Rectal smooth muscle tissue (tissue), 1 donor: ENCODE data around the gene REEP6.
A peak's percentile ranks its signal among the peaks of the same experiment; 100 is the strongest.
"Not testable (repeated sequence)": the region's sequence is repeated elsewhere in the genome, so short reads cannot be mapped to it uniquely, and the experiment has no call there.

Experiments
- H3K27ac ChIP-seq: one replicate; pipeline ENCODE4 v1.7.0; 2013; ENCODE audit warnings: low read depth, low read length, inconsistent platforms
- H3K27me3 ChIP-seq: one replicate; pipeline ENCODE4 v1.7.0; 2013; ENCODE audit warnings: low read length; ENCODE audit not compliant: control insufficient read depth, insufficient read depth
- H3K36me3 ChIP-seq: one replicate; pipeline ENCODE4 v1.7.0; 2013; ENCODE audit warnings: low read length; ENCODE audit not compliant: control insufficient read depth, insufficient read depth
- H3K4me1 ChIP-seq: one replicate; pipeline ENCODE4 v1.7.0; 2013; ENCODE audit warnings: low read length; ENCODE audit not compliant: control insufficient read depth, insufficient read depth
- H3K4me3 ChIP-seq: one replicate; pipeline ENCODE4 v1.7.0; 2013; ENCODE audit warnings: low read length
- H3K9ac ChIP-seq: one replicate; pipeline ENCODE4 v1.7.0; 2013; ENCODE audit warnings: low read length

REEP6 gene

DNA sequence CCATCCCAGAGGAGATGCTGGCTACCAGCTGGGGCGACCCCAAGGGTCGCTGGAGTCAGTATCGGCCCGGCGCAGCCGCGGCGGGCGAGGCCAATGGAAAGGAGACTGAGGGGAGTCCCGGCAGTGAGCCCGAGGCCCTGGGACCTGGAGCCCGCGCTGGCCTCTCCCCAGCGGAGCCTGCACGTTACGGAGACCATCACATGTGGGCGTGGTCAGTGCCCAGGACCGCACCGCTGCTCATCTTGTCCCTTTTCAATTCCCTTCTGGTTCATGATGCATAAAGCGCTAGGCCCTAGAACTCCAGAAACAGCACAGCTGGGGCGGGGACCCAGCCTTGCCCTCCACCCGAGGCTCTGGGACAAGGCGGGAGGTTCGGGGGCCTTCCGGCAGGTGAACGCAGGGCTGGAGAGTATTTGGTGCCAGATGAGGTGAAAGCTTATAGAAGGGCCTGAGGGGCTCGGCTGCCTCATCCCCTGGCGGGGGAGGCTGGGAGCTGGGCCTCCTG, 19.9 kb upstream of the REEP6 start:
- Histone ChIP-seq H3K27ac (no peak overlapping the region), H3K36me3 (peaks cover 3% of the 10 kb centered on the region), H3K27me3 (peaks cover 54% of the 10 kb centered on the region), H3K9ac (no peak overlapping the region), H3K4me3 (peak overlapping the region; percentile 57), H3K4me1 (peaks cover 7% of the 10 kb centered on the region)

DNA sequence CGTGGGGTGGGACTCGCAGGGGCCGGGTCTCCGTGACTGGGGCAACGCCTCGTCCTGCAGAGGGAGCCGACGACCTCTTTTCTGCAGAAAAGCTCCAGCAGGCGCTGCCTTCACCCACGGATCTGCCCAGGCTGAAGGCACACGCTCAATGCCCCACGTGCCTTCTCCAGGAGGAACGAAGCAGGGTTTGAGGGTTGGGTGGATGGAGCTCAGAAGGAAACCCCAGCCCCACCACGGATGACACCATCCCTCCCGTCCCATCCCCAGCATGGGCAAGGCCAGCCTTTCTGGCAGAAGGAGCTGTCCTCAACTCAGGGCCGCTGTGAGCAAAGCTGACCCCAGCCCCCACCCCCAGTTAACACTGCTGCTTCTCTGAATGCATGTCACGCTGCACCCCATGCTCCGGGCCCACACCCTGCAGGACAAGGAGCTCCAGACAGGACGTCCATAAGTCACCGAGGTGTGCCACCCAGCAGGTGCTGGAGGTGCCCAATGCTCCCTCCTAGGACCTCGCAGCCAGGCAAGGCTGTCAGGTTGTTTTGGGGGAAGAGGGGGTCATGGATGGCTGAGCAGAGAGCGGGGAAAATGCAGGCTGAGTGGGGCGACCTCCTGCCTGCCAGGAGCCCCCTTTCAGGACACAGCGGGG, 19.3 kb upstream of the REEP6 start:
- Histone ChIP-seq H3K27ac (no peak overlapping the region), H3K36me3 (peaks cover 3% of the 10 kb centered on the region), H3K9ac (no peak overlapping the region), H3K4me1 (peaks cover 7% of the 10 kb centered on the region), H3K4me3 (peak overlapping the region; percentile 57), H3K27me3 (peaks cover 49% of the 10 kb centered on the region)

DNA sequence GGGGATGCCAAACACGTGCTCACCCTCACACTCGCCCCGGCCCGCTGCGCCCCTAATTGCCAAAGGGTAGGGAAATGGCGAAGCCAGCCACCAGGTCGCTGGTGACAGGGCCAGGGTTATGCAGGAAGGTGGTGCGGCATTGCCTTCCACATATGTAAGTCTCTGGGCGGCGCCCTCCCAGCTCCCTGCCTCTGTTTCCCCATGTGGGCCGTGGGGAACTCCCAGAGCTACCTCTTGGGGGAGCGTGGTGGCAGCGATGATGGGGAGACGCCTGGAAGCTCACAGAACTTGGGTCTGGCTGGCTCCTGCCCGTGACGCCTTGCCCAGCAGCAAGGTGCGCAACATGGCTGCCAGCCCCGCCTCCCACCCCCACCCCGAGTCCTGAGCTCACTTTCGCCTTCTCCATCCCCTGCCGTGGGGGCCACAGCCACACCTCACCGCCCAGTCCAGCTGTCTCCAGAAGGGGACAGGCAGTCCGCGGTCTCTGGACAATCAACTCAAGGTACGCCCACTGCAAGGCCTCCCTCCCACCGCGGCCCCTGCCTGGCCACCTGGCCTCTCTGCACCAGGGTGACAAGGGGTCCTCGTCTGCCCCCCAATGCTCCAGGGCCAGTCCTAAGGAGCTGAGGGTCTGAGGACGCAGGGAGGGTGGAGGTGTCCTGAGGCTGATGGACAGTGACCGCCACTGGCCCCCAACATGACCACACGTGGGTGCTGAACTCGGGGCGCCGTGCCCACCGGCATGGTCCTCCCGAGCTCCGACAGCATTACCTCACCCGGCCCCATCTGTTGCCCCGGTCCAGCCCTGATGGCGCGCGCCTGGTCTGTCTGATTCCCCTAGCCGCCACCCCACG, 18.5 kb upstream of the REEP6 start:
- Histone ChIP-seq H3K27ac (no peak overlapping the region), H3K4me3 (no peak overlapping the region), H3K4me1 (peaks cover 7% of the 10 kb centered on the region), H3K36me3 (peaks cover 5% of the 10 kb centered on the region), H3K9ac (no peak overlapping the region), H3K27me3 (peaks cover 44% of the 10 kb centered on the region)

DNA sequence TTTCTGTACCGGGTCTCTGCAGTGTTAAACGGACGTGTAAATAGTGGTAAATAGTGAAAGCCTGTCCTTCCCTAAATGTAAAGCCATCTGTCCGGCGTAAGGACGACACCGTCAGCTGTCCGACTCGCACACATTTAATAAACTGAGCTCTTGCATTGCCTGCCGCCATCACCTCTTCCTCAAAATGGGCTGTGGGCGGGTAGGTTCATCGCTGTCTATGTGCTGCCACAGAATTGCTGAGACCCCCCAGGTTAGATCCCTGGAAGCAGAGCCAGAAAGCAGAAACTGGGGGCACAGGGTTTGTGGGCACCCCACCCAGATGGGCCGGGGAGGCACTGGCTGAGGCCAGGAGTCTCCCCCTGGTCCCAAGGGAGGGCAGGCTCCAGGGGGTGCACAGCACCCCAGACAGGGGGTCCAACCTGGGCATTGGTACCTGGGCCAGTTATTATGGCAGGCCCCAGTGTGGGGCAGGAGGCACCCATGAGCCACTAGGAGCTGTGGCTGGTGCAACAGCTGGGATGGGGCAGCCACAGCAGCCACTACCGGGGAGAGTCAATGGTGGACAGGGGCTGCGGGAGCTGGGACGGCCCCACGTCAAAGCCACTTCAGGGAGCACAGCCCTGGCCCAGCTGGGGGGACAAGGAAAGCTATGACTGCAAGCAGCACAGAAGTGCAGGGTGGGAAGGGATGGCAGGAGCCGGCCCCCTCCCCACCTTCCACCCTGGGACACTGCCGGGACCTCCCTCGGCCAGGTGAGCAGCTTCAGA, 17.7 kb upstream of the REEP6 start:
- Histone ChIP-seq H3K27me3 (peaks cover 42% of the 10 kb centered on the region), H3K4me1 (peaks cover 7% of the 10 kb centered on the region), H3K27ac (no peak overlapping the region), H3K36me3 (peaks cover 5% of the 10 kb centered on the region), H3K4me3 (no peak overlapping the region), H3K9ac (no peak overlapping the region)

DNA sequence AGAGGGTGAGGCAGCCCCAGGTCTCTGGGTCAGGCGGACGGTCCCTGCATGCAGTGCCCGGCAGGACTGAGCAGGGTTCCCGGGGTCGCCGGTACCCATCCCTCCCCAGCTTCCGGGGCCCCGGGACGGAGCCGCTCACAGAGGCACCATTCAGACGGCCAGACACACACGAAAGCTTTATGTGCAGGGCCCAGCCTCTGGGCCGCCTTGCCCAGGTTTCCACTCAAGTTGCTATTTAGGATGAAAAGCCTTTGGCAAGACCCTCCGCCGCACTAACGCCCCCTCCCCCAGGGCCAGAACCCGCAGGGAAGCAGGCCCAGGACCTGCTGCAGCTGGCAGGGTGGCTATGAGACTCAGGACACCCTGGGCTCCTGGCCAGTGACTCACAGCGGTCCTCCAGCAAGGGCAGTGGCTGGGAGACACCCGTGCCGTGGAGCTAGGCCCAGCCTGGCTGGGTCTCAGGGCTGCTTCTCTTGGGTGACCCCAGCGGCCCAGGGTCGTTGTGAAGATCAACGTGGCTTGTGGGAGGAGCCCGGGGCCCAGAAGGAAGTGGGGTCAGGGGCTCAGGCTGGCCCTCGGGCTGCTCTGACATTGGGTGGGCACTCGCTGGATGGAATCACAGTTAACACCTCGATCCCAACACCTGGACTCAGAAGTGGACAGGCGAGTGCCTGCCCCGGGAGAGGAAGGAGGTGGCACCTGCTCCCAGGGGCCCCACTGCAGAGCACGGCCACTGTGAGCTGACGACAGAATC, 16.8 kb upstream of the REEP6 start:
- H3K4me3 ChIP-seq = no peak overlapping the region
- H3K9ac ChIP-seq = no peak overlapping the region
- H3K36me3 ChIP-seq = peaks cover 5% of the 10 kb centered on the region
- peaks cover 38% of the 10 kb centered on the region for H3K27me3 ChIP-seq
- peaks cover 7% of the 10 kb centered on the region for H3K4me1 ChIP-seq
- no peak overlapping the region for H3K27ac ChIP-seq

DNA sequence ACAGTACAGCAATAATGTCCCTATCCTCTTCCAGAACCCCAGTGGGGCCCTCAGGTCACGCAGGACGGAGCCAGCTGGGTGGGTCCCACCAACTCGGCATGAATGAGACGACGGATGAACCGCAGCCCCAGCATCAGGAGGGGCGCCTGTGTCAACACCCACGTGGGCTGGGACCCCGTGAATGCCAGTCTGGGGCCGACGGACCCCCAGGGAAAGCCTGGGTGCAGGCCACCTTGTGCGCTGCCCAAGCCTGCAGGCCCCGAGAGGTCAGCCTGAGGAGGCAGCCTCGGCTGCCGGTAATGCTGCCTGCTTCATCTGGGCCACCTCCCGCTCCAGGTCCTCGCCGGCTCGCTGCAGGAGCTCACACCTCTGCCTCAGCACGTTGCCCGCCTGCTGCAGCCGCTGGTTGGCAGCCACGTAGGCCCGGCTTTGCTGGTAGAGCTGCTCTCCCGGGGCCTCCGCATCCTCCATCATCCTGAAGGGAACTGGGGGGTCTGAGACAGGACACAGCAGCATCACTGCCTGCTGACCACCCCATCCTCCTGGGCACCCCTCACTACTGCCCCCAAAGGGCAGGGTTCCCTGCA, 16.1 kb upstream of the REEP6 start:
- Histone ChIP-seq H3K27ac (no peak overlapping the region), H3K27me3 (peaks cover 33% of the 10 kb centered on the region), H3K36me3 (peaks cover 5% of the 10 kb centered on the region), H3K9ac (no peak overlapping the region), H3K4me1 (peaks cover 7% of the 10 kb centered on the region), H3K4me3 (no peak overlapping the region)

DNA sequence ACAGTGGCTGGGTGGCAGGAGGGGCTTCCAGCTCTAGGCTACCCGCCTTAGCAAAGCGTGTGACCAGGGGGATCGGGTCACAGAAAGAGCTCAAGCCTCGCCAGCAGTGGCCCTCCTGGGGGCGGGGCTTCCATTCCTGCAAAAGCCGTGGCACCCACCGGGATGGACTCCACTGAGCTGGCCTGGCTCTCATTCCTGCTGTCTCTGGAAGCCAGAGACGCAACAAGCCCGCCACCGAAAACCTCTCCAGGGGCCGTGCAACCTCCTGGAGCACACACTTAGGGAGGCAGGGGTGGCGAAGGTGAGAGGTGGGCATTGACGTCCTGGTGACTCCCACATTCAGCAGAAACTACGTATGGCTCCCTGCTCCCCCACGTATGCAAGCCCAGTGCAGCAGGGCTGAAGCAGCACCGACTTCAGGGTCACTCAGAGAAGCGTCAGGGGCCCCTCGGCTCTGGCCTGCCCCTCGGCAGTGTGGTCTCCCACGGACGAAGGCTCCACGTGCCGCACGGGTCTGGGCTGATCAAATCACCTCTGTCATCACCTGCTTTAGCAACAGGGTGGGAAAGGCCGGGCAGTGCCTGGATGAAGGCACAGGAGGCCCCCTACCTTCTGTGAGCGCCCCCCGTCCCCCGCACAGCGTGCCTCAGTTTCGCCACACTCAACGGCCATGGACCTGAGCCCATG, 15.1 kb upstream of the REEP6 start:
- Histone ChIP-seq H3K9ac (no peak overlapping the region), H3K4me3 (no peak overlapping the region), H3K36me3 (peaks cover 5% of the 10 kb centered on the region), H3K4me1 (peaks cover 5% of the 10 kb centered on the region), H3K27me3 (peaks cover 24% of the 10 kb centered on the region), H3K27ac (no peak overlapping the region)

DNA sequence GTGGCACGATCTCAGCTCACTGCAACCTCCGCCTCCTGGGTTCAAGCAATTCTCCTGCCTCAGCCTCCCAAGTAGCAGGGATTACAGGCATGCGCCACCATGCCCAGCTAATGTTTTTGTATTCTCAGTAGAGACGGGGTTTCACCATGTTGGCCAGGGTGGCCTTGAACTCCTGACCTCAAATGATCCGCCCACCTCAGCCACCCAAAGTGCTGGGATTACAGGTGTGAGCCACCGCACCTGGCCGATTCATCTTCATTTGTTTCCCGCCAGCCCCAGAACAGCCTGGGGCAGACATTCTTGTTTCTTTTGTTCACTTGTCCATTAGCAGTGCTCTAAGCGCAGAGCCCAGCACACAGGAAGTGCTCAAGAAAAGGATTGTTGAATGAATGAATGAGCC, 13.9 kb upstream of the REEP6 start:
- H3K4me3 ChIP-seq, H3K9ac ChIP-seq, H3K4me1 ChIP-seq, H3K27ac ChIP-seq, H3K36me3 ChIP-seq: not testable (repeated sequence)
- peaks cover 12% of the 10 kb centered on the region for H3K27me3 ChIP-seq

DNA sequence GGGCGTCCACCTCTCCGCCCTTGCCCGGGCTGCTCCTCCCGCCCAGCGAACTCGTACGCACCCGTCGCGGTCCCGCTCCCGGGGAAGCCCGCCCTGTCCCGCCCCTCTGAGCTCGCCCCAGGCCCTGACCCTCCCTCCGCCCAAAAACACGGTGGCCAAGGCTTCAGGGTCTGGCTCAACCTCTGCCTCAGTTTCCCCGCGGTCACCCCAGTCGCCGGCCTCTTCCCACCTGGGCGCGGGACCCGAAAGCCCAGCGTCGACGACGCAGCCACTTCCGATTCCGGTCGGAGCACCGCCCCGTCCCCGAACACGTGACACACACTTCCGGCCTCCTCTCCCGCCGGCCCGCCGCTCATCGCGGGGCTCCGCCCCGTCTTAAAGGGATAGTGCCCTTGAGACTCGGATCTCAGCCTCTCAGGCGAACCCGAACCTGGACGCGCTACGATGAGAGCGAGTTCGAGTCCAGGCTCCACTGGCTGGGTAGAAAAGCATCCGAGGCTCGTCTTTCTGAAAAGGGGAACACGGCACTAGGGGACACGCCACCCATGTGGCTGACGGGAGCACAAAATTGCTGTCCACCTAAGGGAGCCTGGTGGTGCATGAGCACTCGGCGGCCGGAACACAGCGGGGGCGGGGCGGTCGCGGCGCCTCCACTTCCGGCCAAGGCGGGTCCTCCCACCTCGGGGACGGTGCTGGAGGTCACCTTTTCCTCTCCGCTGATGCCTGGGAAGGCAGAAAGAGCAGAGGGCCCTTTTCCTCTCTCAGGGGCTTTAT, 11.9 kb upstream of the REEP6 start, which contains the start of gene C19orf25:
Gene C19orf25 (minus strand): TSS at position 282 of the 774 bp plus-strand sequence. CDS start 312 bp downstream, outside the sequence.
- Histone ChIP-seq H3K27ac (peak within 1 kb of the TSS; percentile 6), H3K36me3 (peaks cover 5% of the 10 kb centered on the region), H3K27me3 (no peaks in the 10 kb centered on the region), H3K4me3 (peak within 1 kb of the TSS; percentile 94), H3K4me1 (no peaks in the 10 kb centered on the region), H3K9ac (peak within 1 kb of the TSS; percentile 62)

DNA sequence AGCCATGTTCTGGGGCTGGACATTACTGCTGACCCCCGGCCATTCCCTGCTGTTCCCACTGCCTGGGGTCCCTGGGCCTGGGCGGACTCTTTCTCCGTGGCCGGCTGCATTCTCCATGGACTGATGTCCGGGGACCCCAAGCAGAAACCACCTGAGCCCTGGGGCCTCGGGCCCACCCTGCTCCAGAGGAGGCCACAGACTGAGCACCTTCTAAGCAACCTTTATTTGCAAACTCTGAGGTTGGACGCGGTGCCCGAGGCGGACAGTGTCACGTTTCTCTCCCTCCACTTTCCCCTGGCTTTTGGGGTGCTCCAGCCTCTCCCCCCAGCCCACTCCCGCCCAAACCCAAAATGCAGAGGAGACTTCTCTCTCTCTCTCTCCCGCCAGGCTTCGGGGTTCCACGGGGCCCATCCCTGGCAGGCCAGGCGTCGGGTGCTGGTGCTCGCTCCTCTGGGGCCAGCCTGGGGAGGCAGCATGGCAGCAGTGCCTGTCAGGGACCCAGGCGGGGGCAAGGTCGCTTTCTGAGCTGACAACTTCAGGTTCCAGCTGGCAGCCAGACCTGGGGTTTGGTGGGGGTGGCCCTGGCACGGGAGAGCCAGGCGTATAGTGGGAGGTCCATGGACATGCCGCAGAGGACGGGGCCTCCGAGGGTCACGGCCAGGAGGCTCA, 9.6 kb upstream of the REEP6 start:
- Histone ChIP-seq H3K36me3 (peaks cover 2% of the 10 kb centered on the region), H3K27me3 (no peaks in the 10 kb centered on the region), H3K4me1 (no peaks in the 10 kb centered on the region), H3K4me3 (no peak overlapping the region), H3K27ac (no peak overlapping the region), H3K9ac (no peak overlapping the region)
